GM13976 (cell line): ENCODE results near the gene WFIKKN1.

ENCODE experiments used
- DNase-seq: peaks from one replicate; pipeline ENCODE4 v3.0.0; 2012; ENCODE audit warnings: low spot score
- in situ Hi-C: fragments of 300-500 bp; cut with MboI; formaldehyde crosslinking; loops from one replicate; pipeline ENCODE4 v1.12.0; 2022; ENCODE audit warnings: low sequenced_read_pairs, mixed read lengths, inconsistent platforms; ENCODE audit not compliant: unreplicated experiment
- TF ChIP-seq, protein P1 (sequence below): IDR thresholded peaks from 2 replicates; pipeline ENCODE4 v1.5.1; 2012; ENCODE audit warnings: borderline replicate concordance, mild to moderate bottlenecking; ENCODE audit not compliant: insufficient read depth; ENCODE audit errors: extremely low read depth, missing control alignments, control extremely low read depth

WFIKKN1 gene

DNA sequence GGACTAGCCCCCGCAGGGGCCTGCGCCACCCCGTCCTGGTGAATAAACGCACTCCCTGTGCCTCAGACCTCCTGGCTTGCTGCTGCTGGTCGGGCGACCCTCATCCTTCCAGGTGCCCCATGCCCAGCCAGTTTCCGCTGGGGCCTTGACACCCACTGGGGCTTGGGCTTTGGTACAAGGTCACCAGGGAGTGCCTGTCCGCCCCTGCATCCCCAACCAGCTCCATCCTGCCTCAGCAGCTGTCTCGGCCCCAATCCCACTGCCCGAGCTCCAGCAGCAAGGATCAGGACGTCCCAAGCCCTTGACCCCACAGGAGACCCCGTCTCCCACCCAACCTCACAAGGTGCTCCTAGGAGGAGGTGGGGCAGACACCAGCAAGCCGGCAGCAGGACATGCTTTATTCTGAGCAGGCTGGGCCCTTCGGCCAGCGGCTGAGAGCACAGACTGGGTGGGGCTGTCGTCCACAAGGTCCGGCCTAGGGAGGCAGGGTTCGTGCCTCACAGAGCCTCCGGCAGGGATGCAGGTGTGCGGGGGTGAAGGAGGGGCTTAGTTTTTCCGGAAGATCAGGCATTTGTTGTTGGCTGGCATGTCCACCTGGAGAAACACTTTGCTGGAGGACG, 3.4 kb downstream of the WFIKKN1 start:
- DNase-seq = no peak
- in situ Hi-C loops = no loop called here
- TF ChIP-seq, protein P1, sequence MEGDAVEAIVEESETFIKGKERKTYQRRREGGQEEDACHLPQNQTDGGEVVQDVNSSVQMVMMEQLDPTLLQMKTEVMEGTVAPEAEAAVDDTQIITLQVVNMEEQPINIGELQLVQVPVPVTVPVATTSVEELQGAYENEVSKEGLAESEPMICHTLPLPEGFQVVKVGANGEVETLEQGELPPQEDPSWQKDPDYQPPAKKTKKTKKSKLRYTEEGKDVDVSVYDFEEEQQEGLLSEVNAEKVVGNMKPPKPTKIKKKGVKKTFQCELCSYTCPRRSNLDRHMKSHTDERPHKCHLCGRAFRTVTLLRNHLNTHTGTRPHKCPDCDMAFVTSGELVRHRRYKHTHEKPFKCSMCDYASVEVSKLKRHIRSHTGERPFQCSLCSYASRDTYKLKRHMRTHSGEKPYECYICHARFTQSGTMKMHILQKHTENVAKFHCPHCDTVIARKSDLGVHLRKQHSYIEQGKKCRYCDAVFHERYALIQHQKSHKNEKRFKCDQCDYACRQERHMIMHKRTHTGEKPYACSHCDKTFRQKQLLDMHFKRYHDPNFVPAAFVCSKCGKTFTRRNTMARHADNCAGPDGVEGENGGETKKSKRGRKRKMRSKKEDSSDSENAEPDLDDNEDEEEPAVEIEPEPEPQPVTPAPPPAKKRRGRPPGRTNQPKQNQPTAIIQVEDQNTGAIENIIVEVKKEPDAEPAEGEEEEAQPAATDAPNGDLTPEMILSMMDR = no peak

DNA sequence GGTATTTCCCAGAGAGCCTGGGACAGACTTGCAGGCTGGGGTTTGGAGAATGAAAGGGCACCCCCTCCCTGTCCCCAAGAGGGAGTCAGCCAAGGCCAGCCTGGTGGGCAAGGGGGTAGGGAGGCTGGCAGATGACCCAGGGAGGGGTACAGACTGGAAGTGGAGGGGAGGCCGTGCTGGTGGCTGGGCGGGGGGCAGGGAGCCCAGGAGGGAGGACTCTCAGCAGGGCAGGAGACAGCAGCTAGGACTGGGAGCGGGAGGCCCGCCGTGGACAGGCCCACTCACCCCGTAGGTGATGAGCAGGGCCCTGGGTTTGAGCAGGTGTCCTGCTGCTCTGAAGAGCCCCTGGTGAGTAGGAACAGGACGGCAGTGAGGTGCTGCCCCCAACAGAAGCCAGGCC, 4.2 kb downstream of the WFIKKN1 start:
- no peak for DNase-seq

DNA sequence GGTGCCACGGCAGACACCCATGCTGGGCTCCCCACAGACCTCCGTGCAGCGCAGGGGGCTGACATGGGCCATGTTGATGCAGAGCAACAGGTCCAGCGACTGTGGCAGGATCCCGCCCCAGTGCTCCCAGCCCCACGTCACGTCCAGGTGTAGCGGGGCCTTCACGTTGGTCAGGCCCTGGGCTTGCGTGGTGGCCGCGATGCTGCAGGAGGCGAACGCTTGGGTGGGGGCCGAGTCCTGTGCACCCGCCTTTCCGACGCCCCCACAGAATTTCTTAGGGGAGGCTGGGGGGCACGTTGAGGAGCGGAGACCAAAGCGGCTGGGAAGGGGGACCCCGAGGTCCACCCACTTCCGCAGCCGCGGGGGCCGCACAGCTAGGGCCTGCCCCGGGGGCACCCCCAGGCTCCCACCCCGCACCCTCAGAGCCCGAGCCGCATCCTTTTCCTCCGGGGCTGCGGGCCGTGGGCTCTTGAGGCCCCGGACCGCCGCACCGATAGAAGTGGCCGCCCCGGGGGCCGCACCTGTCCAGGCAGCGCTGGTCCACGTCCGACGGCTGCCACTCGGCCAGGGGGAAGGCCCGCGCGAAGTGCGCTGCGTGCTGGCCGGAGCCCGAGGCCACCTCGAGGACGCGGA, 4.9 kb downstream of the WFIKKN1 start:
- TF ChIP-seq, protein P1 = no peak
- in situ Hi-C loops = no loop called here
- no peak for DNase-seq

More for the DNA sequence above, 4.2 kb downstream of the WFIKKN1 start:
- in situ Hi-C loops = no loop called here
- TF ChIP-seq, protein P1 = no peak

DNA sequence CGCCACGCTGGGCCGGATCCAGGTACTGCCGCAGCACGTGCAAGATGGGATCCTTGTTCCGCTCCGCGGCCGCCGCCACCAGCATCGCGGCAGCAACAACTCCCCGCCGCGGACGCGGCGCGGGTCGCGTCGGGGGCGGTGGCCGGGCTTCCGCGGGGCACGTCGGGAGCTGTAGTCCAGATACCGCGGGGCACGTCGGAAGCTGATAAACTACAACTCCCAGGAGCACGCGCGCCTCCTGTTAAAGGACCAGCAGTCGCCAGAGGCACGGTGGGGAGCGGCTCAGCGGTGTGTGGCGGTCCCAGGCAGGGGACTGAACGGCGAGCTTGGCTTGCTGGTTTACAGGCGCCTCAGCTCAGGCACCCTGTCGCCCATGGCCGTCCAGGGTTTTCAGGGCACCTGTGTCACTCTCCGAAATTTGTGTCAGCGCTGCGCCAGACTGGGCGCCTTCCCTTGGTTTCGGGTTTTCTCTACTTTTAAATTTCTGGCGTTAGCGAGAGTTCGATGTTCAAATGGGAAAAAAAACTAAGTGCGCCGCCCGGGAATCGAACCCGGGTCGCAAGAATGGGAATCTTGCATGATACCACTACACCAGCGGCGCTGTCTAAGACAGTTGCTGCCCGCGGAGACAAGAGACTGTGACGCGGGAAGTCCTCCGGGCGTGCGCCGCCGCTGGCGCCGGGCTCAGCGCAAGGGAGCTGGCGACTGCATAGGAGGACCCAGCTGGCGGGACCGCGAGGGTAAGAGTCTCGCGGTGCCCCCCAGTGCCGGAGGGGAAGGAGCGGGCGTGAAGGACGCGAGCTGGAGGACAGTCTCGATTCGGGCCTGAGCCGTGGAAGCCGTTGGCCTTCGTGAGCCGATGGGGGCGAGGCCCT, 5.7 kb downstream of the WFIKKN1 start, which contains the start of gene METTL26:
Gene METTL26, minus strand, starts transcription at position 100 of the 875 bp plus-strand sequence. Its CDS starts 15 bp downstream, at position 85.
- TF ChIP-seq, protein P1 = no peak
- DNase-seq = peak; percentile 98
- in situ Hi-C loops = no loop called here

DNA sequence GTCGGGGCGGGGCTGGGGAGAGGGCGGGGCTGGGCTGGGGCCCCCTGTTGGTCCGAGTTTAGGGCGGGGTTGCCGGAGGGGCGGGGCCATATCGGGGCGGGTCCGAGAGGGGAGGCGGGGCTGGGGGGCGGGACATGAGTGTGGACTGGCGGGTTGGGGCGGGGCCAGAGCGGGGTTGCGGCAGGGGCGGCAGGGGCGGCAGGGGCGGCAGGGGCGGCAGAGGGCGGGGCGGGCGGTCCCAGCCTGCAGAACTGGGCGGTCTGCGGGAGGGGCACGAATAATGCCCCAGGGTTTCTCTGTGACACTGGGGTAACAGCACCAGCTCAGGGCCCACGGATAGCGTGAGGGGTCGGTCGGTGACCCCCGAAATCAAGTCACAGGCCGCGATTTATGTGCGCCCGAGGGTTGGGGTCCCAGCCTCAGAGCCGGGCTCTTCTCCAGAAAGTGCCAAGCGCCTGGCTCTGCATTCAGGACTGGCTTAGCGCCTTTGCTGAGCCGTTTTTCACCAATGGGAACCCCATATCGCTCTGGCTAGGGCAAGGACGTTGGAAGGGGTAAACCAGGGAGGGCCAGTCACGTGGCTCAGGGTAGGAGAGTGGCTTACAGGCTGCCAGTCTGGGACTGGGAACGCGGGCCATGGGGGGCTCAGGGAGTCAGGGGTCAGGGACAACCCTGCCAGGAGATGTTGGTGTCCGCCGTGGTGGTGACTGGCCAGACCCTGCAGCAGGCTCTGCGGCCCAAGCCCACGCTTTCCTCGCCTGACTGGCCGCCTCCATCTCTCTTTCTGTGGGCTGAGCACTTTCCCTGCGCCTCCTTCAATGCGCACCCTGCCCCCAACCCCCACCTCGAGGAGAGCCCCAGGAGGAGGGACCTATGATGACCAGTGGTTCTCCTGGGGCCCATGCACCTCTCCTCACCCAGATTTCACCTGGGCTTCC, 6.6 kb downstream of the WFIKKN1 start:
- TF ChIP-seq, protein P1 = no peak
- DNase-seq = peak; percentile 100
- in situ Hi-C loops = no loop called here

DNA sequence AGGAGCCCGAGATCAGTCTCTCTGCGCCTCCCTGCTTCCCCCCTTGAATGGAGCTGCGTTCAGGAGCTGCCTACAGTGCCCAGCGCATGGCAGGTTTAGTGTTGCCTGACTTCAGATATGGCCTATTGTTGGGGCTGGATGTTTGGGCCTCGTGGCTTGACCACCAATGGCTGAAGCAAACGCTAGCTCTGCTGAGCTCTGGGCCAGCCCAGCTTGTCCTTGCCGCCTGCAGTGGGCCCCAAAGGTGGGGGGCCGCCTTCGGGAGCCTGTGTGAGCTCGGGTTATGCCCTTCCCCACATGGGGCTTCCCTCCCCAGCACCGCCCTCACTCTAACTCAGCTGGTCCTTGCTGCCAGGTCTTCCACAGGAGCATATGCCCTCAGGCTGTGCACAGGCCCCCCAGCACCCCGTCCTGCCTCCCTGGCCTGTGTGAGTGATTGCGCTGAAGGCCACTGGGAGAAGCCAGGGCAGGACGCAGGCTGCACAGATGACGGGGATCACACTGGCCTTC, 7.3 kb downstream of the WFIKKN1 start:
- DNase-seq = no peak
- in situ Hi-C loops = no loop called here
- TF ChIP-seq, protein P1 = no peak
